ENCODE results near the gene TEX264.
"Not testable (repeated sequence)": the region's sequence is repeated elsewhere in the genome, so short reads cannot be mapped to it uniquely, and the experiment has no call there.

Gene TEX264

GRCh38 chr3:51717947-51718346, 46.9 kb downstream of the TEX264 start:
- DNase-seq: no peak

- DNase-seq: no peak
Measured at GRCh38 chr3:51718547-51719409, 47.7 kb downstream of the TEX264 start.

DNA sequence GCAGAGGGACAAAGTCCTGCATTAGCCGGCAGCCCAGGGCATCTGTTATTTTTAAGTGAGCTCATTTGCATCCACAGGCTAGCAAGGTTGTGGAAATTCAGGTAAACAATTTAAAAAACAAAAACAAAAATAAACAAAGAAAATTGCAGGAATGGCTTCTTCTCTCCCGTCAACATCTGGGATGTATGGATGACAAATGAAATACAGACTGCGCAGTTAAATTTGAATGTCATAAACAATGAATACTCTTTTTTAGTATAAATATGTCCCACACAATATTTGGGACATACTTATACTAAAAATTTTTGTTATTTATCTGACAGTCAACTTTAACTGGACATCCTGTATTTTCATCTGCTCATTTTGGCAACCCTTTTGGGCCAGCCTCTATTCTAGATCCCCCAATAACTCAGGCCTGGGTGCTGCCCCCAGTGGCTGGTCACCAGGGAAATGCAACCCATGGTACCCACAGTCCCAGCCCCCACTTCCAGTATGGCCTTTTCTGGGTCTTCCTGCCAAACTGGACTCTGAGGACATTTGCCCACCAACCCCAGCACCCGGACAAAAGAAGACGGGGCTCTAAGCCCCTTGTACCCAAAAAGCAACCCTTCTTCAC, 48.5 kb downstream of the TEX264 start:
- no peak for DNase-seq

DNA sequence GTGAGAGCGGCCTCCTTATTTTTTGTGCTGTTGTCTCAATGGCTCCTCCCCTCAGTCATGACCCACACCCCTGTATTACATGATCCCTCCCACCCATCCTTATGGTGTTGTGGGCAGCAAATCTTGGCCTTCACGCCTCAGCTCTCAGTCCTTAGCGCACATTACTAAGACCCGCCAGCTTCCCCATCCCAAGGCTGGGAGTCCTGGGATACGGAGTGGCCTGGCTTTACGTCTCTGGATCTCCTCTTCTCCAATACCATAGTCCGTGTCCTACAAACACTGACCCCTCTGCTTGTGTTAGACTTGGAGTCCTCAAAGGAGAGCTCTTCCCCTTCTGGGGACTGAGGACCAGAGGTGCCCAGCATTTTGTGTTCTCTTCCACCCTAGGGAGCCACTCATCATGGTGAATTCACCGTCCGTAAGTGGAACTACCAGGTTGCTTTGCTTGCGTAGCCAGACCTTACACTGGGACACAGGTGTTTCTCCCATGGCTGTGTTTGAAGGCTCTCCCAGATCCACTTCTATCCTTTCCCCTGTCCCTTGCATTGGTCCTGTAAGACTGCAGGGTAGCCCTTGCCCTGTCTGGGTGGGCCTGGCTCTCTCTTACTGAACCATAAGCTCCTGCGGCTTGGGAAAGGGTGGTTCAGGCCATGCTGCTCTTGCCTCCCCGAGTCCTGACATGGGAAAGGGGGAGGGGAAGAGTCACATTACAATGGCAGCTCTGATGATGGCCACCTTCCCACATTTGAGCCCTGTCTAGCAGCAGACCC, 49.4 kb downstream of the TEX264 start:
- no peak for DNase-seq

- no peak for DNase-seq
Measured at GRCh38 chr3:51721062-51721745, 50.2 kb downstream of the TEX264 start.

- no peak for DNase-seq
Measured at GRCh38 chr3:51722362-51722761, 51.3 kb downstream of the TEX264 start.

DNA sequence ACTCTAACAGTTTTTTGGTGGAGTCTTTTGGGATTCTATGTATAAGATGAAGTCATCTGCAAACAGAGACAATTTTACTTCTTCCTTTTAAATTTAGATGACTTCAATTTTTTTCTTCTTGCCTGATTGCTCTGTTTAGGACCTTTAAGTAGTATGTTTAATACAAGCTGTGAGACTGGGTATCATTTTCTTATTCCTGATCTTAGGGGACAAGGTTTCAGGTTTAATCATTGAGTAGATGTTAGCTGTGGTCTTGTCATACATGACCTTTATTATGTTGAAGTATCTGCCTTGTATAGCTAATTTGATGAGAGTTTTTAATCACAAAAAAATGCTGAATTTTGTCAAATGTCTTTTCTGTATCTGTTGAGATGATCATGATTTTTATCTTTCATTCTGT, 56.4 kb downstream of the TEX264 start:
- no peak for DNase-seq

GRCh38 chr3:51729042-51729633, 58.1 kb downstream of the TEX264 start:
- no peak for DNase-seq

- no peak for DNase-seq
Measured at GRCh38 chr3:51733859-51734571, 63.0 kb downstream of the TEX264 start.

- no peak for DNase-seq
Measured at GRCh38 chr3:51734572-51734907, 63.5 kb downstream of the TEX264 start.

DNA sequence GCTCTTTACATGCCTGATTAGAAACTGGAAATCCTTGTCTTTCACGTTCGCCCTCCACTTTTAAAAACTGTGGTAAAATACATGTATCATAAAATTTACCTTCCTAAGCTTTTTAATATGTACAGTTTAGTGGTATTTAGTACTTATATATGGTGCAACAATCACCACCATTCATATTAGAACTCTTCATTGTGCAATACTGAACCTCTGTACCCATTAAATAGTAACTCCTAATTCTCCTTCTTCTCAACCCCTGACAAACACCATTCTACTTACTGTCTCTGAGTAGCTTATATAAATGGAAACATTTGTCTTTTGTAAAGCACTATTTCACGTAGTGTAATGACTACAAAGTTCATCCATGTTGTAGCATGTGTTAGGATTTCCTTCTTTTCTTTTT, 64.0 kb downstream of the TEX264 start:
- no peak for DNase-seq

GRCh38 chr3:51735950-51736349, 64.9 kb downstream of the TEX264 start:
- no peak for DNase-seq

GRCh38 chr3:51739110-51739509, 68.1 kb downstream of the TEX264 start:
- DNase-seq: no peak

DNA sequence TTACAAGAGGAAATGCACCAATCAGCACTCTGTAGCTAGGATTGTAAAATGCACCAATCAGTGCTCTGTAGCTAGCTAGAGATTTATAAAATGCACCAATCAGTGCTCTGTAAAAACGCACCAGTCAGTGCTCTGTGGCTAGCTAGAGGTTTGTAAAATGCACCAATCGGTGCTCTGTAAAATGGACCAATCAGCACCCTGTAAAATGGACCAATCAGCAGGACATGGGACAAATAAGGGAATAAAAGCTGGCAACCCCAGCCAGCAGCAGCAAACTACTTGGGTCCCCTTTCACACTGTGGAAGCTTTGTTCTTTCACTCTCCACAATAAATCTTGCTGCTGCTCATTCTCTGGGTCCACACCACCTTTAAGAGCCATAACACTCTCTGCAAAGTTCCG, 71.3 kb downstream of the TEX264 start:
- DNase-seq: not testable (repeated sequence)

GRCh38 chr3:51742978-51743377, 71.9 kb downstream of the TEX264 start:
- not testable (repeated sequence) for DNase-seq

DNA sequence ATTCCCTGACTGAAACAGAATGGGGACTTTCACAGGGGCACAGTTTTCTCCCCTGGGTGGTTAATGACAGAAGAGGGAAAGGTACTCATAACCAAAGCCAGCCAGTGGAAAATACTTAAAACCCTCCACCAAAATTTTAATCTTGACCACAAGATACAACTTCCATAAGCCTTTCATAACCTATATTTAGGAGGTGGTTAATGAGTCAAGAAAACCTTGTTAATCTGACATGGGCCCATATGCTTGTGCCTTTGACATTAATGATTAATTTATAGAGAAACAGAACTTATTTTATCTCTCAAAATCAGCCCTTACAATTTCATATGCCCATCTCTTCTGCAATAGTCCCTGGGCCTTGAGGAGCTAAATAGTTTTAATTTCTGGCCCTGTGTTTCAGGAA, 76.8 kb downstream of the TEX264 start:
- DNase-seq: no peak

- no peak for DNase-seq
Measured at GRCh38 chr3:51748327-51748726, 77.3 kb downstream of the TEX264 start.

DNA sequence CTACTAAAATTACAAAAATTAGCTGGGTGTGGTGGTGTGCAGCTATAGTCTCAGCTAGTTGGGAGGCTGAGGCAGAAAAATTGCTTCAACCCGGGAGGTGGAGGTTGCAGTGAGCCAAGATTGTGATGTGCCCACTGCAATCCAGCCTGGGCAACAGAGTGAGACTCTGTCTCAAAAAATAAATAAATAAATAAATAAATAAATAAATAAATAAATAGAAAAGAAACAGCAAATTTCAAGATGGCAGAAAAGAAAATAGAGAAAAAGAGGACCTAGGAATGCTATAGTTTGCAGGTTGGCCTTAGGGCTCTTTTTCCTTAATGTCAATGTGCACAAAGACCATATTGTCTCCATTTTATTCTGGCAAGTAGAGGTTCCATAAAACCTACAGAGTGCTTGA, 79.8 kb downstream of the TEX264 start:
- DNase-seq: no peak

DNA sequence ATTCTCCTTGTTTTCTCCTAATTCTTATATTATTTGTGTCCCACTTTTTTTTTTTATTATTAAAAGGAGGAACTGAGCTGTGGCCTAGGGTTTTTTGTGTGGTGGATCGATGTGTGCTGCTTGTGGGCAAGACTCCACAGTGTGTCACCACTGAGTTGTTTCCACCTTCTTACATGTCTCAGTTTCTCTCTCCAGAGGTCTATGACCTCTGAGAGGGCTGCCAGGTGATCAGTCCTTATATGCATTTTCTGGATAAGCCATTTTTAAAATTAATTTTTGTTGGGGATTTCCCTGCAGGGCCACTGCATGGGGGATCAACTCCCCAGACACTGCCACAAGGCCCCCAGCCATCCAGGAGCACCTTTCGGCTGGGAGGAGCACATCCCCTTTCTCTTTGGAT, 80.2 kb downstream of the TEX264 start:
- no peak for DNase-seq
